Breast epithelium (tissue), 4 donors: Measurements from ENCODE around the gene ADD2. TPM values are rescaled to one million over a fixed set of nuclear protein-coding genes. Genes with fewer than 3 reads are reported as not detected.

ENCODE experiments used
- DNase-seq, 2 donors: peaks; one replicate each; pipeline ENCODE4 v3.0.0-alpha.2; 2019; ENCODE audit warnings: low spot score in 2 of 2
- H3K27ac ChIP-seq, 2 donors: fragments of 200-600 bp; sonication (generic) in 1 of 2; one replicate each; pipeline ENCODE4 v1.5.1; 2016 to 2019; ENCODE audit warnings: mild to moderate bottlenecking in 1 of 2
- H3K27me3 ChIP-seq, 2 donors: fragments of 200-600 bp; sonication (generic) in 1 of 2; one replicate each; pipeline versions ENCODE4 v1.5.1 to v1.6.0; 2017 to 2019; ENCODE audit warnings: control low read depth in 1 of 2, mild to moderate bottlenecking in 1 of 2
- H3K36me3 ChIP-seq: fragments of 200-600 bp; one replicate; pipeline ENCODE4 v1.5.1; 2019
- H3K4me1 ChIP-seq, 2 donors: fragments of 200-600 bp; sonication (generic); one replicate each; pipeline ENCODE4 v1.5.1; 2016 to 2019; ENCODE audit warnings: control low read depth in 1 of 2
- H3K4me3 ChIP-seq, 3 donors: fragments of 200-600 bp; sonication (generic); 1 replicate in 2 of 3; 2 replicates in 1 of 3; pipeline ENCODE4 v1.5.1; 2016 to 2019; ENCODE audit warnings: mild to moderate bottlenecking in 3 of 3, moderate library complexity in 2 of 3
- H3K9me3 ChIP-seq, 2 donors: fragments of 200-600 bp; sonication (generic) in 1 of 2; one replicate each; pipeline ENCODE4 v1.5.1; 2016 to 2019; ENCODE audit warnings: control low read depth in 1 of 2
- POLR2A ChIP-seq: fragments of 450-650 bp; IDR thresholded peaks from one replicate; pipeline ENCODE4 v1.6.1; 2016; ENCODE audit warnings: antibody characterized with exemption, mild to moderate bottlenecking, moderate library complexity
- POLR2AphosphoS5 ChIP-seq, 3 donors: sonication (generic); formaldehyde crosslinking; IDR thresholded peaks; one replicate each; pipeline ENCODE4 v1.6.1; 2017; ENCODE audit warnings: antibody characterized with exemption in 3 of 3
- intact Hi-C: fragments of 100-400 bp; cut with DNase I; formaldehyde crosslinking; loops from one replicate; pipeline ENCODE4 v1.15.1; 2023; ENCODE audit warnings: low total_unique reads
- total RNA-seq, 3 donors: library from RNA; depleted of rRNA; stranded (reverse); fragments of >200 nt; gene quantifications; one replicate each; pipeline ENCODE4 v1.1.0, GENCODE V29; 2016
- TF ChIP-seq, protein P1 (sequence below), 3 donors: fragments of 450-650 bp; IDR thresholded peaks; one replicate each; pipeline ENCODE4 v1.5.1; 2016 to 2017; ENCODE audit warnings: antibody characterized with exemption in 3 of 3, mild to moderate bottlenecking in 3 of 3, moderate library complexity in 3 of 3

The ADD2 gene
- total RNA-seq, 3 donors from 2014 or later = 1.3 to 2.3 (median 1.9) TPM

DNA sequence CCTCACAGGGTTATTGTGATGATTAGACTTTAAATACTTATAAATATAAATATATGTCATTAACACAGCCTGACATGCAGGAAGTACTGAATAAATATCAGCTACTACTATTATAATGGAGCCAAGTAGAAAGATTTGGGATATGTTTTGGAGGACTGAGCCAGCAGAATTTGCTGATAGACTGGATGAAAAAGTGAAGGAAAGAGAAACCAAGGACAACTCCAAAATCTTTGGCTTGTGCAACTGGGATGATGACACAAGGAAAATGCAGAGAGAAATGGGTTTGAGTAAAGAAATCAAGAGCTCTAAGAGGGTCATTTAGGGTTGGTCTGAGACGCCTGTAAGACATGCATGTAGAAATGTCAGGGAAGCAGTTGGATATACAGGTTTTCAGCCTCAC lies 15.6 kb downstream of the ADD2 start:
- Histone ChIP-seq H3K27ac (no peak overlapping the region), H3K4me1 (no peaks in the 10 kb centered on the region)
- intact Hi-C loops = no loop called here

DNA sequence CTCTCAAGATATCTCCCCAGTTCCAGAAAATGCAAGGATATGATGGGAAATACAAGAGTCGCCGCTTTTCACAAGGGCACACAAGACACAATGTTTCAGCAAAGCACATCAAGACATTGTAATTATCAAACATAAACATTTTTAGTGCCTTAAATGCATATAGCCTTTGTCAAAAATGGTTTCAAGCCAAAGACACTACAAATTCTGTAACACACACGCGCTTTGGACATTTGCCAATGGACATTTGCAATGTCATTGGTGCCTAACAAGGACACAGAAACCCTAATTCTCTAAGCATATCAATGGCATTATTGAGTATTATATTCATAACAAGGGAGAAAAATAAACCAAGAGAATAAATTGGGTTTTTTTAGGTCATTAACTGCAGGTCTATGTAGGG lies 16.1 kb downstream of the ADD2 start:
- no peak for DNase-seq
- TF ChIP-seq, protein P1, sequence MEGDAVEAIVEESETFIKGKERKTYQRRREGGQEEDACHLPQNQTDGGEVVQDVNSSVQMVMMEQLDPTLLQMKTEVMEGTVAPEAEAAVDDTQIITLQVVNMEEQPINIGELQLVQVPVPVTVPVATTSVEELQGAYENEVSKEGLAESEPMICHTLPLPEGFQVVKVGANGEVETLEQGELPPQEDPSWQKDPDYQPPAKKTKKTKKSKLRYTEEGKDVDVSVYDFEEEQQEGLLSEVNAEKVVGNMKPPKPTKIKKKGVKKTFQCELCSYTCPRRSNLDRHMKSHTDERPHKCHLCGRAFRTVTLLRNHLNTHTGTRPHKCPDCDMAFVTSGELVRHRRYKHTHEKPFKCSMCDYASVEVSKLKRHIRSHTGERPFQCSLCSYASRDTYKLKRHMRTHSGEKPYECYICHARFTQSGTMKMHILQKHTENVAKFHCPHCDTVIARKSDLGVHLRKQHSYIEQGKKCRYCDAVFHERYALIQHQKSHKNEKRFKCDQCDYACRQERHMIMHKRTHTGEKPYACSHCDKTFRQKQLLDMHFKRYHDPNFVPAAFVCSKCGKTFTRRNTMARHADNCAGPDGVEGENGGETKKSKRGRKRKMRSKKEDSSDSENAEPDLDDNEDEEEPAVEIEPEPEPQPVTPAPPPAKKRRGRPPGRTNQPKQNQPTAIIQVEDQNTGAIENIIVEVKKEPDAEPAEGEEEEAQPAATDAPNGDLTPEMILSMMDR (IDR thresholded peaks at IDR 0.05) = no peak
- TF ChIP-seq POLR2AphosphoS5 (IDR thresholded peaks at IDR 0.05) (no peak), POLR2A (no peak)
- Histone ChIP-seq H3K36me3 (no peaks in the 10 kb centered on the region), H3K27ac (no peak overlapping the region), H3K4me3 (no peak overlapping the region), H3K27me3 (peaks cover 0 to 5% of the 10 kb centered on the region in 2 donors), H3K9me3 (no peaks in the 10 kb centered on the region), H3K4me1 (no peaks in the 10 kb centered on the region)
- intact Hi-C loops = no loop called here

More for the DNA sequence above, 15.6 kb downstream of the ADD2 start:
- Histone ChIP-seq H3K4me3 (no peak overlapping the region), H3K9me3 (no peaks in the 10 kb centered on the region), H3K27me3 (peaks cover 0 to 10% of the 10 kb centered on the region in 2 donors), H3K36me3 (no peaks in the 10 kb centered on the region)
- TF ChIP-seq POLR2A (no peak), POLR2AphosphoS5 (IDR thresholded peaks at IDR 0.05) (no peak)
- TF ChIP-seq, protein P1 (IDR thresholded peaks at IDR 0.05) = no peak
- no peak for DNase-seq

DNA sequence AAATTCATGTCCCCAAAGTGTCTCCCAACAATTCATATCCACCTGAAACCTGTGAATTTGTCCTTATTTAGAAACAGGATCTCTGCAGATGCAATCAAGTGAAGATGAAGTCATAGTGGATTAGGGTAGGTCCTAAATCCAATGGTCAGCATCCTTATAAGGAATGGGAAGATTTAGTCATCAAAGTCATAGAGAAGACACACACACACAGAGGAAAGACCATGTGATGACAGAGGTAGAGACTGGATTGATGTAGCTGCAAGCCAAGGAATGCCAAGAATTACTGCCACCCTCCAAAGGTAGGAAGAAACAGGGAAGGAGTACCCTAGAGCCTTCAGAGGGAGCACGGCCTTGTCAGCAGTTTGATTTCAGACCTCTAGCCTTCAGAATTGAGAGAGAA lies 17.7 kb downstream of the ADD2 start:
- DNase-seq = no peak
- no peak for TF ChIP-seq POLR2A
- TF ChIP-seq, protein P1 (IDR thresholded peaks at IDR 0.05) = no peak
- no peak for TF ChIP-seq POLR2AphosphoS5 (IDR thresholded peaks at IDR 0.05)
- Histone ChIP-seq H3K36me3 (no peaks in the 10 kb centered on the region), H3K4me3 (no peak overlapping the region), H3K9me3 (no peaks in the 10 kb centered on the region), H3K27ac (no peak overlapping the region), H3K27me3 (peaks cover 0 to 4% of the 10 kb centered on the region in 2 donors), H3K4me1 (no peaks in the 10 kb centered on the region)
- intact Hi-C loops = no loop called here

DNA sequence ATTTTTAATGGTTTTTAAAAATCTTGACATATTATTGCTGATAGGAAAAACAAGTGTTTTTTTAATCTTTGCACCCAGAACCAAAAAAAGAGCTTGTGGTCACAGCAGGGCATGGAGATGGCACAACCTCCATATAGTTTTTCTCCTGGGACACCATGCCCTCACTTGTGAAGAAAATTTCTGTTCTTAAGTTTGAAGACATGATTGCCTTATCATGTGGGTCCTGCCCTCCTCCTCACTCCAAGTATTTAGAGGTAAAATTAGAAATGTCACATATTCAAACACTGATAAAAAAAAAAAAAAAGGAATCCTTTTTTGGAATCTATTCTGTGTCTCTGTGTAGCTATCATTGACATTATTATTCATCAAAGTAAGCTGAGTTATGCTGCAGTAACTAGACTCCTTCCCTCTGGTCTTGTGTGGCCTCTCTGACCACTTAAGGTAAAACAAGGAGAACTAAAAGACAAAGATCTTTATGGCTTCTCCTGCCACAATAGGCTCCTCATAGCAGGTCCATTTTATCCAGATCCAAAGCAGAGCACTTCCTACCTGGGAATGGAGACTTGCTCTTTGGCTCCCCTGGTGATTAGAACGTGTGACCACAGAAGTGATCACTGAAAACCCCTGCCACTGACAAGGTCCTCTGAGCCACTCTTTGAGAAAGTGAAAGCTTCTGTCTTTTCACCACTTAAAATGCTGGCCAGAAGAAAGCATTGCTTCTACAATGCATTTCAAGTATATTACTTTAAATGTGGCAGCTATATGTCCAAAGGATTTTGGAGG lies 19.8 kb downstream of the ADD2 start:
- H3K4me3 ChIP-seq = no peak overlapping the region
- no peak overlapping the region for H3K27ac ChIP-seq
- H3K27me3 ChIP-seq = no peaks in the 10 kb centered on the region
- no peak for DNase-seq
- H3K4me1 ChIP-seq = no peaks in the 10 kb centered on the region
- intact Hi-C loops = no loop called here
- H3K9me3 ChIP-seq = no peaks in the 10 kb centered on the region
- TF ChIP-seq, protein P1 (IDR thresholded peaks at IDR 0.05) = no peak
- TF ChIP-seq POLR2AphosphoS5 (IDR thresholded peaks at IDR 0.05) = no peak
- no peak for TF ChIP-seq POLR2A
- no peaks in the 10 kb centered on the region for H3K36me3 ChIP-seq

DNA sequence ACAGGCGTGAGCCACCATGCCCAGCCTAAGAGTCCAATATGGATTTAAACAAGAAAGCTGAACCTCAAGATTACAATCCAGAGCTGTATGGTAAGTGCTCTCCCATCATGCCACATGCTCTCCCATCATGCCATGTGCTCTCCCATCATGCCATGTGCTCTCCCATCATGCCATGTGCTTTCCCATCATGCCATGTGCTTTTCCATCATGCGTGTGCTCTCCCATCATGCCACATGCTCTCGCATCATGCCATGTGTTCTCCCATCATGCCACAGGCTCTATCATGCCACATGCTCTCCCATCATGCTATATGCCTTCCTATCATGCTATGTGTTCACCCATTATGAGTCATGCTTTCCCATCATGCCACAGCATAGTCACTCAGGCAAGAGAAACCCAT lies 20.7 kb downstream of the ADD2 start:
- no peak overlapping the region for H3K27ac ChIP-seq
- H3K4me1 ChIP-seq = no peaks in the 10 kb centered on the region
- intact Hi-C loops = no loop called here
- no peaks in the 10 kb centered on the region for H3K36me3 ChIP-seq
- no peak overlapping the region for H3K4me3 ChIP-seq
- DNase-seq = no peak
- H3K27me3 ChIP-seq = no peaks in the 10 kb centered on the region
- no peaks in the 10 kb centered on the region for H3K9me3 ChIP-seq
- TF ChIP-seq, protein P1 (IDR thresholded peaks at IDR 0.05) = no peak
- TF ChIP-seq POLR2A (no peak), POLR2AphosphoS5 (IDR thresholded peaks at IDR 0.05) (no peak)
